Hepatocyte (in vitro differentiated cells): ENCODE data around the gene VSTM2L. TPM values are rescaled to one million over a fixed set of nuclear protein-coding genes. Genes with fewer than 3 reads are reported as not detected.

ENCODE experiments used
- DNase-seq: peaks from one replicate; pipeline ENCODE4 v3.0.0-alpha.2; 2016; ENCODE audit warnings: low spot score
- H2AFZ ChIP-seq: fragments of 200-600 bp; sonication (generic); 2 replicates; pipeline ENCODE4 v1.6.0; 2016; ENCODE audit warnings: antibody characterized with exemption, mild to moderate bottlenecking
- H3K27ac ChIP-seq: fragments of 200-600 bp; sonication (generic); 2 replicates; pipeline ENCODE4 v1.5.1; 2016; ENCODE audit warnings: mild to moderate bottlenecking
- H3K27me3 ChIP-seq: fragments of 200-600 bp; sonication (generic); 2 replicates; pipeline ENCODE4 v1.6.1; 2016
- H3K36me3 ChIP-seq: fragments of 200-600 bp; sonication (generic); replicated peaks from 2 replicates; pipeline ENCODE4 v1.5.1; 2016; ENCODE audit warnings: low read depth; ENCODE audit not compliant: insufficient read depth
- H3K4me1 ChIP-seq: fragments of 200-600 bp; sonication (generic); 2 replicates; pipeline ENCODE4 v1.5.1; 2016; ENCODE audit warnings: mild to moderate bottlenecking, moderate library complexity; ENCODE audit not compliant: insufficient read depth
- H3K4me2 ChIP-seq: fragments of 200-600 bp; sonication (generic); 2 replicates; pipeline ENCODE4 v1.6.0; 2016
- H3K4me3 ChIP-seq: fragments of 200-600 bp; sonication (generic); 2 replicates; pipeline ENCODE4 v1.5.1; 2016; ENCODE audit warnings: mild to moderate bottlenecking
- H3K79me2 ChIP-seq: fragments of 200-600 bp; sonication (generic); 2 replicates; pipeline ENCODE4 v1.6.0; 2017; ENCODE audit warnings: mild to moderate bottlenecking
- H3K9me2 ChIP-seq: fragments of 200-600 bp; sonication (generic); replicated peaks from 2 replicates; pipeline ENCODE4 v1.6.0; 2017; ENCODE audit warnings: mild to moderate bottlenecking; ENCODE audit not compliant: insufficient read depth
- H3K9me3 ChIP-seq: fragments of 200-600 bp; sonication (generic); 2 replicates; pipeline ENCODE4 v1.5.1; 2016; ENCODE audit warnings: low read depth, mild to moderate bottlenecking
- H4K20me1 ChIP-seq: fragments of 200-600 bp; sonication (generic); 2 replicates; pipeline ENCODE4 v1.6.0; 2016; ENCODE audit warnings: mild to moderate bottlenecking; ENCODE audit not compliant: insufficient read depth, poor library complexity, severe bottlenecking
- CTCF ChIP-seq: fragments of 200-600 bp; sonication (generic); IDR thresholded peaks from 2 replicates; pipeline ENCODE4 v1.5.1; 2016; ENCODE audit warnings: antibody characterized with exemption, mild to moderate bottlenecking; ENCODE audit not compliant: poor library complexity
- EZH2 ChIP-seq: fragments of 200-600 bp; sonication (generic); IDR thresholded peaks from 2 replicates; pipeline ENCODE4 v1.6.1; 2016; ENCODE audit warnings: antibody characterized with exemption, mild to moderate bottlenecking, borderline replicate concordance
- EZH2phosphoT487 ChIP-seq: fragments of 200-600 bp; sonication (generic); IDR thresholded peaks from one replicate; pipeline ENCODE4 v1.6.1; 2018; ENCODE audit warnings: antibody characterized with exemption, mild to moderate bottlenecking, low read depth, moderate library complexity; ENCODE audit not compliant: unreplicated experiment, severe bottlenecking
- WGBS: methylation state at CpG from one replicate; pipeline ENCODE4 v1.1.6; 2016; ENCODE audit warnings: low lambda C conversion rate; ENCODE audit errors: missing lambda C conversion rate; 5-methylcytosine and 5-hydroxymethylcytosine counted together
- polyA plus RNA-seq: library from polyadenylated mRNA; unstranded; fragments of >200 nt; fragmentation: Nextera tagmentation; extraction: Ambion mirVana; gene quantifications from 2 replicates; pipeline ENCODE4 v1.2.1, GENCODE V29; 2016
- total RNA-seq: library from RNA; depleted of rRNA; stranded (reverse); fragments of >200 nt; gene quantifications from 2 replicates; pipeline ENCODE4 v1.2.3, GENCODE V29; 2014

The VSTM2L gene
- total and polyA plus RNA-seq, 2 experiments from 2014 or later = 2.5 to 3.7 TPM

GRCh38 chr20:37938954-37939353 lies 36.0 kb downstream of the VSTM2L start:
- Histone ChIP-seq H3K27me3 (no peaks in the 10 kb centered on the region), H3K4me3 (no peak overlapping the region), H3K36me3 (no peaks in the 10 kb centered on the region), H3K9me3 (no peaks in the 10 kb centered on the region), H3K9me2 (no peaks in the 10 kb centered on the region), H4K20me1 (no peaks in the 10 kb centered on the region), H2AFZ (no peak overlapping the region), H3K4me2 (no peak overlapping the region), H3K4me1 (no peaks in the 10 kb centered on the region), H3K79me2 (no peaks in the 10 kb centered on the region), H3K27ac (no peak overlapping the region)
- TF ChIP-seq EZH2phosphoT487 = no peak
- no peak for TF ChIP-seq EZH2
- no peak for TF ChIP-seq CTCF
- 98% methylated on average over 9 of the region's 9 CpGs for WGBS
- no peak for DNase-seq

GRCh38 chr20:37939701-37940560 lies 37.0 kb downstream of the VSTM2L start:
- H3K27ac ChIP-seq = no peak overlapping the region
- no peak overlapping the region for H2AFZ ChIP-seq
- H3K9me3 ChIP-seq = no peaks in the 10 kb centered on the region
- no peaks in the 10 kb centered on the region for H3K4me1 ChIP-seq
- no peak overlapping the region for H3K4me3 ChIP-seq
- no peaks in the 10 kb centered on the region for H3K79me2 ChIP-seq
- H3K36me3 ChIP-seq = no peaks in the 10 kb centered on the region
- TF ChIP-seq EZH2phosphoT487 (no peak), CTCF (no peak), EZH2 (no peak)
- no peaks in the 10 kb centered on the region for H3K27me3 ChIP-seq
- WGBS = 86% methylated on average over 23 of the region's 25 CpGs
- H4K20me1 ChIP-seq = no peaks in the 10 kb centered on the region
- no peak overlapping the region for H3K4me2 ChIP-seq
- H3K9me2 ChIP-seq = no peaks in the 10 kb centered on the region
- DNase-seq = no peak

GRCh38 chr20:37940858-37941257 lies 37.9 kb downstream of the VSTM2L start:
- Histone ChIP-seq H3K36me3 (no peaks in the 10 kb centered on the region), H4K20me1 (no peaks in the 10 kb centered on the region), H3K4me3 (no peak overlapping the region), H2AFZ (no peak overlapping the region), H3K9me3 (no peaks in the 10 kb centered on the region), H3K4me2 (no peak overlapping the region), H3K9me2 (no peaks in the 10 kb centered on the region), H3K4me1 (no peaks in the 10 kb centered on the region), H3K27ac (no peak overlapping the region), H3K79me2 (no peaks in the 10 kb centered on the region), H3K27me3 (no peaks in the 10 kb centered on the region)
- no peak for DNase-seq
- TF ChIP-seq CTCF (no peak), EZH2 (no peak), EZH2phosphoT487 (no peak)
- WGBS = 75% methylated on average over 6 of the region's 6 CpGs
